Activated naive CD8-positive, alpha-beta T cell treated with anti-CD3 and anti-CD28 coated beads, Interleukin-2, amount 10 ng/mL, durations not matched to agents 7 days and 5 days (primary cell): Measurements from ENCODE around the gene GPD1L. TPM values are rescaled to one million over a fixed set of nuclear protein-coding genes. Genes with fewer than 3 reads are reported as not detected.

Experiments
- ATAC-seq: fragments of 150-1000 bp; cut with Tn5 transposase; one replicate; pipeline ENCODE4 v1.10.0; 2021; ENCODE audit warnings: low read depth, moderate library complexity
- POLR2A ChIA-PET: fragments of 350-600 bp; sonication (Branson Sonifier 250); formaldehyde crosslinking; loops from one replicate; lab custom pipeline; 2021; ENCODE audit warnings: antibody characterized with exemption; lab: Charles Lee
- DNase-seq: peaks from one replicate; pipeline ENCODE4 v3.0.0; 2021
- H3K27ac Mint-ChIP-seq: one replicate; pipeline ENCODE4 v1.8.0; 2022; ENCODE audit warnings: mild to moderate bottlenecking, mixed read lengths
- H3K27me3 Mint-ChIP-seq: one replicate; pipeline ENCODE4 v1.8.0; 2022; ENCODE audit warnings: mild to moderate bottlenecking, moderate library complexity, mixed read lengths
- H3K36me3 Mint-ChIP-seq: one replicate; pipeline ENCODE4 v1.8.0; 2021; ENCODE audit warnings: mild to moderate bottlenecking, mixed read lengths
- H3K4me1 Mint-ChIP-seq: one replicate; pipeline ENCODE4 v1.8.0; 2021; ENCODE audit warnings: mixed read lengths
- H3K4me3 Mint-ChIP-seq: one replicate; pipeline ENCODE4 v1.8.0; 2022; ENCODE audit warnings: mild to moderate bottlenecking, moderate library complexity, mixed read lengths
- H3K9me3 Mint-ChIP-seq: one replicate; pipeline ENCODE4 v1.8.0; 2021; ENCODE audit warnings: mixed read lengths
- total RNA-seq, 2 experiments: library from RNA; stranded (reverse); gene quantifications; one replicate each; pipeline ENCODE4 v1.2.3, GENCODE V29; 2021

GPD1L gene
- total RNA-seq, 2 experiments from 2014 or later, result 27.8 to 31.0 TPM

- POLR2A ChIA-PET, result no interaction called here
- no peak for ATAC-seq
- peaks cover 3% of the 10 kb centered on the region for H3K27me3 Mint-ChIP-seq
Observed at GRCh38 chr3:32208447-32208846, 102.0 kb downstream of the GPD1L start.

GRCh38 chr3:32215185-32215584, 108.8 kb downstream of the GPD1L start:
- Mint-ChIP-seq H3K4me1 (peaks cover 2% of the 10 kb centered on the region), H3K9me3 (peaks cover 3% of the 10 kb centered on the region), H3K27ac (no peak overlapping the region), H3K36me3 (no peaks in the 10 kb centered on the region), H3K4me3 (no peak overlapping the region), H3K27me3 (peaks cover 5% of the 10 kb centered on the region)
- POLR2A ChIA-PET, result no interaction called here
- no peak for DNase-seq
- no peak for ATAC-seq

More at GRCh38 chr3:32208447-32208846, 102.0 kb downstream of the GPD1L start:
- Mint-ChIP-seq H3K4me1 (peaks cover 1% of the 10 kb centered on the region), H3K36me3 (no peaks in the 10 kb centered on the region), H3K4me3 (no peak overlapping the region), H3K27ac (no peak overlapping the region), H3K9me3 (no peaks in the 10 kb centered on the region)
- DNase-seq, result no peak

- DNase-seq, result no peak
- Mint-ChIP-seq H3K27me3 (peaks cover 5% of the 10 kb centered on the region), H3K36me3 (no peaks in the 10 kb centered on the region), H3K4me3 (no peak overlapping the region), H3K9me3 (peaks cover 5% of the 10 kb centered on the region), H3K4me1 (peaks cover 2% of the 10 kb centered on the region), H3K27ac (no peak overlapping the region)
- ATAC-seq, result no peak
- POLR2A ChIA-PET, result no interaction called here
Observed at GRCh38 chr3:32216172-32216783, 109.9 kb downstream of the GPD1L start.

- POLR2A ChIA-PET, result no interaction called here
- ATAC-seq (no peak), DNase-seq (no peak)
- H3K9me3 Mint-ChIP-seq, result peaks cover 5% of the 10 kb centered on the region
- H3K27me3 Mint-ChIP-seq, result peaks cover 5% of the 10 kb centered on the region
- no peak overlapping the region for H3K27ac Mint-ChIP-seq
- no peaks in the 10 kb centered on the region for H3K36me3 Mint-ChIP-seq
- peaks cover 7% of the 10 kb centered on the region for H3K4me1 Mint-ChIP-seq
- no peak overlapping the region for H3K4me3 Mint-ChIP-seq
Observed at GRCh38 chr3:32217339-32217738, 110.9 kb downstream of the GPD1L start.

Other genes with a start within 250 kb of the GPD1L start
- under 1 TPM; 0.09 to 0.22 TPM for gene OSBPL10, start 125.4 kb upstream of the GPD1L start, total RNA-seq
- gene ZNF860, start 124.9 kb upstream of the GPD1L start, total RNA-seq, result not detected
- gene CMTM8, start 132.1 kb downstream of the GPD1L start, total RNA-seq, result 1 to 10 TPM; 2.6 to 2.7 TPM